HG03354 (cell line): ENCODE data around the gene HDAC7.

Source experiments
- ATAC-seq: cut with Tn5 transposase; IDR thresholded peaks from one replicate; pipeline ENCODE4 v1.9.1; 2021; ENCODE audit warnings: mild to moderate bottlenecking; ENCODE audit not compliant: unreplicated experiment, poor library complexity, severe bottlenecking

HDAC7 gene

DNA sequence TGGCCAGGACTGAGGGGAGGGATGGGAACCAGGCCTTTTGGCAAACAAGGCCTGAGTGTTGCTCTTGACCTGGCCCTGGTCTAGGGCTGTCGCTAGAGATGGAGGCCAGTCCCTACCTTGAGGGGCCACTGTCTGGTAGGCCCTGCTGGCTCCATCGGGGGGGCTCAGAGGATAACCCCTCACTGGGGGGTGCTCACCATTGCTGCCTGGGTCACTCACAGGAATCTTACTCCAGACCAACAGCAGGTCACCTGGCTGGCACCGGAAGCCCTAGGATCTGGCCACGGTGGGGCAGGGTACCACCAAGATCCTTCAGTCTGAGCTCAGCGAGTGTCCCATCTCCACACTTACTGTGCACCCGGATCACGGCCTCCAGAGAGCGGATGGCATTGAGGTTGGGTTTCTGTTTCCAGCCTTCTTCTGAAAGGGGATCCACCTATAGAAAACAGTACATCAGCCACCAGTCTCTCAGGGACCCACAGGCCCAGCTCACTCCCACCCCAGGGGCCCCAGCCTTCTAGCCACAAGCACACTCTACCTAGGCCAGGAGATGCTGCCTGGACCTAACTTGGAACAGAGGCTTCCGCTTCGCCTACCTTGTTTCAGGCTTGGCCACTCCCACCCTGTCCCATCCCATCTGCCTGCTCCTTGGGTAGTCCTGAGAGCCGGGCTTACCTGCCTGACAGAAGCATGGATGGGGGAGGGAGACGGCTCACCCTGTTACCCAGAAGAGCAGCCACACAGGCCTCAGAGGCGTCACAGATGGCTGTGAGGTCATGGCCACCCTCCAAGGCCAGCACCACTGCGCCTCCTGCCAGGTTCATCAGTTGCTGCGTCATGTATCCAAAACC lies 34.4 kb downstream of the HDAC7 start:
- ATAC-seq, result no peak

DNA sequence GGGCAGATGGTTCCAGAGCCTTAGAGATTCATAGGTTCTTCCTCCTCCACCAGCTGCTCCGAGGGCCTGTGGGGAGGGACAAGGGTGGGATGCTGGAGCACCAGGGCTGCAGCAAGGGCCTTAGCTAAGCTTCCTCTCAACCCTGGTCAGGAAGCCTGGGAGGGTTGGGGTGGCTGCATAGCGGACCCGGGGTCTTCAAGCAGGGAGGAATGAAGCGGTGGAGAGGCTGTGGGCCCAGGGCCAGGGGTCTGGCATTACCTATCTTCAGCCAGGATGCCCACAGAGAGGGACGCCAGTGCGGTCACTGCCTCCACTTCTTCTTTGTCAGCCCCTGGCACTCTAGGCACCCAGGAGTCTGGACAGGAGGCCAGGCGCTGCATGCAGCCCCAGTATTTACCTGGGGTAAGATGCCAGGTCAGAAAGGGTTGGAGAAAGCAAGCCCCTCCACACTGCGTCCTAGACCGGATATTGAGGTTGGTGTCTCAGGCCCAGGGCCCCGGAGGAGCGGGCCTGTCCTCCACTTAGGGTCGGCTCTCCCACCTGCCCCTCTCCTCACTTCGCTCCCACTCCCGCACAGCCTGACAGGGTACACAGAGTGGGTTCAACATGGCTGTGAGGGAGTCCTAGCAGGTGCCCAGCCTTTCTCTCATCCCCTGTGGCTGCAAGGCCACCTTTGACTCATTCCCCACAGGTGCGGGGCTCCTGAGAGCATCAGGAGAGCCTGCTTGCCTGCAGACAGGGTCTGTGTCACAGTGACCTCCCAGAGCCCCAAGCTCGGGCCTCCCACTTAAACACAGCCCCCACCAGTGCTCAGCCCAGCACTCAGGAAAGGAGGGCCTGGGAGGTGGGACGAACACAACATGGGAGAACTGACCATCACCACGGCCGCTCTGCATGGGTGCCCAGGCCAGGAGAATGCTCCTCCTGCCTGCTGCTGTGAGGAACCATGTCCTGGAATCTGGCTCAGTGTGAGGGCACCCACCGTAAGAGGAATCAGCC lies 35.6 kb downstream of the HDAC7 start:
- no peak for ATAC-seq

DNA sequence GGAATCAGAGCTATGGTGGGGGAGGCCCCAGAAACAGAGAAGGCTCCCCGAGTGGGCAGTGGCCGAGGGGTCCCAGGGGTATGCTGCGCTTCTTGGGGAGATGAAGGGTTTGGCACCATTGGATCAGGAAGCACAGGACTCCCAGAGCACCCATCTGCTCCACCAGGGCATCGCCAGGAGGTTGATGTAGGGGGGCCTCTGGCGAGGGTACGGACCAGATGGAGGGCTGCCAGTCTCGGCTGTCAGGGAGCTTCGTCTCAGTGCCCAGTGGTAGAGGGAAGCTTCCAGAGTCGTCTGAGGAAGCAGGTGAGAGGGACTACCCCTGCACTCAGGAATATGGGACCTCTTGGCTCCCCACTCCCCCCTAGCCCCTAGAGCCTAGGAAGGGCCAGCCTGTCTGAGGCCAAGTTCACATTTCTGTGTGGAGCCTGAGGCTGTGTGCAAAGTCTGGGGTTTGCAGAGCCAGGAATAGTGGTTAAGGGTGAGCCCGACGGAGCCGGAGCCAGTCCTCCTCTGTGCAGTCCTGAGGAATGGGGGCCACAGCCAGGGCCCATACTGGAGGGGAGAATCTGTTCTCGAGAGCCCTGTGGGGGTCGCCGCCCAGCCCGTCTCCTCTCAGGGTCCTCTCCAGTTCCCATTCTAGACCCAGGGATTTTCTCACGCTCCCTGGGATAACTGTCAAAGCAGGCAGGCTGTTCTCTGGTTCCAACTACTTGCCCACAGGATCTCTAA lies 36.5 kb downstream of the HDAC7 start:
- ATAC-seq, result no peak

DNA sequence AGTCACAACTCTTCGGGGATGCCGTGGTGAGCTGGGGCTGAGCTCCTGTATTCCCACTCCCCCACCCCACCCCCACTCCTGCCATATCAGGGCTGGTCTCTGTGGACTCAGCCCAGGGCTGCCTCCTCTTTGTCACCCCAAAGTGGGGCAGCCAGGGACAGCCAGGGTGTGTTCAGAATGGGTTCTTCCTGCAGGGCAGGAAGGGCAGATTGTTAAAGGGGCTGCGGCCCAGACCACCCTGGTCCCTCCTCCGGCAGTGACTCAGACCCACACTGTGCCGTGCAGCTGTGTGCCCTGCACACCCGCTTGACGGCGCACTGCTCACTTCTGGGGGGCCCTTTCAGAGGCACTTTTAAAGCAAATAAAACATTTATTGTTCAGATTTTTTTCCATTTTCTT lies 37.3 kb downstream of the HDAC7 start:
- ATAC-seq, result no peak

DNA sequence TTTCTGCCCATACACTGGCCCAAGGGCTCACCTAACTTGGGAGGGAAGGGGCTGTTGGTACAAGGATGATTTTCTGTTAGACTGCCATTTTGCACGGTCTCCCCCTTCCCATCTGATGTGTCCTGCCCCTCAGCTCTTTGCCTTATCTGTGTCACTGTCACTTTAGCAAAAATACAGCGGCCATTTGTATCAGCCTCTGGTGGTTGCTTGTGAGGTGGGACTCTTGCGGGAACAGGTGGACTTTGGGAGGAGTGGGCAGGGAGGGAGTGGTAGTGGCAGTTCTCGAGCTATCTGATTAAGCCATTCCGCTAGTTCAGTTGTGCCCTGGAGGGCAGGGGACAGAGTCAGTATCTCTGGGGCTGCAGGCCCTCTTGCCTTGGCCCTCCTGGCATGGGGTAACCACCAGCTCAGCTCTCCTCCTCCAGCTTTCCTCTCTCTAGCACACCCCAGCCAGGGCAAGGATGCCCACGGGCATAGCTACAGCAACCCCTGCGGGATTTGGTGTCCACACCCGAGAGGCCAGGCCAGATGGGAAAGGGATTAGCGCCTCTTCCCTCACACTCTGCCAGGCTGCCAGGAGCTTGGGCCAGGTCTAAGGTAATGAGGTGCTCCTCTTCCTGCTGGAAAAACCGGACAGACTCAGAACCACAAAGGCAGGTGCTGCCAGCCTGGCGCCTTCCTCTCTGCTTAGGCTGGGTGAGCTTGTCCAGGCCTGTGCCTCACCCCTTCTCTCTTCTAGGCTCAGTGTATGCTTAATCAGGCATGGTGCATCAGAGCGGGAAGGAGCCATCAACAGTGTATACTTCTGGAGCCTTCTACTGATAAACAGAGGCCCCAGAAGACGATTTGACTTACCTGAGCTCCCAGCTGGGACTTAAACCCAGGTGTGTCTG lies 38.0 kb downstream of the HDAC7 start:
- no peak for ATAC-seq

DNA sequence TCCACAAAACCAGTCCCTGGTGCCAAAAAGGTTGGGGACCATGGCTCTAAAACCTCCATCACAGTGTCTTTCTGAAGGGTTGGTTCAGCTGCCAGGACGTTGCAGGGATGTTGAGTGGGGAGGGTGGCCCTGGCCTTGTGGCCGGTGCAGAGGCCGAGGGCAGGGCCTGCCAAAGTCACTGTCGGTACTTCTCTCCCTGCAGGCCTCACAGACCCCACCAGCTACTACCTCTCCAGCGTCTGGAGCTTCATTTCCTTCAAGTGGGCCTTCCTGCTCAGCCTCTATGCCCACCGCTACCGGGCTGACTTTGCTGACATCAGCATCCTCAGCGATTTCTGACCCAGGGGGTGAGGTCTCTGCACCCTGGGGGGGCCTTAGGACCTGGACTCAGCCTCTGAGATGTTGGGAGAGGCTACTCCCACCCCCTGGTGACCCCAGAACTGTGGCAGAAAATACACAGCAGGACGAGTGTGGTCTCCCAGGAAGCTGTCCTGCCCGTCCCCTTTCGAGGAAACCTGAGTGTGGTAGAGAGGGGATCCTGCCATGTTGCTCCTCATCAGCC lies 39.7 kb downstream of the HDAC7 start:
- ATAC-seq, result no peak

DNA sequence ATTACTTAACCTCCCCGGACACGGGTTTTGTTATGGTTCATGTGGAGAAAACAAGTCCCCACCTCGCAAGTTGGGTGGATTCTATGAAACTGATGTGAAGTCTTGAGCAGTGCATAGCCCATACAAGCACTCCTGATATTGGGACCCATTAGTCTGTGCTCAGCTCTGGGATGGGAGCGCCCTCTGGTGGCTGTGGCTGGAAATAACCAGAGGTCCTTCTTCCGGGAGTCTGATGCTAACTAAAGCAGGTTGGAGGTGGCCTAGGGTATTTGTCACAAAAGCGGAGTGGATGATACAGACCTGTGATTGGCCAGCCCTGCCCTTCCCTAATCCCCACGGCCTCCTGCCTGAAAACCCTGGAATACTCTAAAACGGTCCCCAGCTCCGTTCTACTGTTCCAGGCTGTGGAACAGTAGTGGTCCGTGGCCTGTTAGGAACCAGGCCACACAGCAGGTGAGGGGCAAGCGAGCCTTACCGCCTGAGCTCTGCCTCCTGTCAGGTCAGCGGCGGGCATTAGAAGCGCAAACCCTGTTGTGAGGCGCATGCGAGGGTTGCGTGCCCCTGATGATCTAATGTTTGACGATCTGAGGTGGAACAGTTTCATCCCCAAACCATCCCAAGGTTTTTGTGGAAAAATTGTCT lies 40.3 kb downstream of the HDAC7 start:
- ATAC-seq, result peak; percentile 86

DNA sequence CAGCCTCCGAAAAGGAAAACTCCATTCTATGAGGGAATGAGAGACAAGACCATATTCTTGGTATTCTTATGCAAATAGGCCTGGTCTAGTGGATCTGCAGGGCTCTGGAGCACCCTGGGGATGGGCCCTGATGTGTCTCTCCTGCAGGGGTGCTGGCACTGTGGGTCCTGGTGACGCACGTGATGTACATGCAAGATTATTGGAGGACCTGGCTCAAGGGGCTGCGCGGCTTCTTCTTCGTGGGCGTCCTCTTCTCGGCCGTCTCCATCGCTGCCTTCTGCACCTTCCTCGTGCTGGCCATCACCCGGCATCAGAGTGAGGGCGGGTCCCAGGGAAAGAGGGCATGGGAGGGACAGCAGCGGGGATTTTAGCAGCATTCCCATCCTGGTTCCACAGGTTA lies 40.8 kb downstream of the HDAC7 start:
- ATAC-seq, result no peak

DNA sequence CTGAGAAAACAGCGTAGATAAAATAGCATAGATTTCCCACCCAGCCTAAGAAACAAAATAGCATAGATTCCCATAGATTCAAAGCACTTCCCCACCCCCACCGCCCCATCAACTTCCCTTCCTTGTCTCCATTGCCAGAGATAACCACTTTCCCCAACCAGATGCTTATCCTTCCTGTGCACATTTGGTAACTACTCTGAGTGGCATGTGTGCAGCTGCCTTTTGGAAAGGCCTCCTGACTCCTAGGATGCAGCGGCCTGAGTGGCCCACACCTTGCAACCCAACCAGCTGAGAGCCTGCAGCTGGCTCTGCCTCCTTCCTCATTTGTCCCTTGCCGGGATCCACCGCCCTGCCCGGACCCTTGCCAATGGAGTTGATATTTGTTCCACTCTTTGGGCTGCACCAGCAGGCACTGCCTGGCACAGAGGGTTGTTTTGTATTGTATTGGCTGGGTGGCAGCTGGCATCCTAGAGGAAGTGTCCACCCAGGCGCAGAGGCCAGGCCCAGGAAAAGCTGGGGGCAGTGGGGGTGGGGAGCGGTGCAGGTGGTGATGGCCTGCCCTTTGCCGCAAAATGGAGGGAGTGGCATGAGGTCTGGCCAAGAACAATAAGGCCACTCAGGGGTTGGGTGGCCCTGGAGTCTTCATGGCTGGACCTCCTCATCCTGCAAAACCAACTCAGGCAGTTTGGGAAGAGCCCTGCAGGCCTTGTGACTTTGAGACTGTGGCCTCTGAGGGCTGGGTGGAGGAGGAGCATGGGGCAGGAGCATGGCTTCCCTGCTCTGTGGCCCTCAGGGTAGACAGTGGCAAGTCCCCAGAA lies 41.8 kb downstream of the HDAC7 start:
- no peak for ATAC-seq

DNA sequence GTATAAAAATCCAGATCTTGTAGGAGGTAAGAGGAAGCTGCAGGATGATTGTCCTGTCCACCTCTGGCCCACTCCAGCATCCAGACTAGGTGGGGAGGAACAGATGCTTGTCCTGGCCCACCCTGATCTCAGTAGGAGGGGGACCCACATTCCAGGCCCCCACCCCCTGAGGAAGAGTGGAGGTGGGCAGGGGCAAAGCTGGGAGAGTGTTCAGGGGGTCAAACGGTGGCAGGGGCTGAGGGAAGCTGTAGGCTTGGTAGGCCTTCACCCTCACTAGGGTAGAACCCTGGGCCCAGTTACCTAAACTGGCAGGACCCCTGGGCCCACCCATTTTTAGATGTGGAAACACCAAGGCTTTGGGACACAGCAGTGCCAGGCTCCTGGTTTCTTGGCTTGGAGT lies 42.6 kb downstream of the HDAC7 start:
- ATAC-seq, result no peak

DNA sequence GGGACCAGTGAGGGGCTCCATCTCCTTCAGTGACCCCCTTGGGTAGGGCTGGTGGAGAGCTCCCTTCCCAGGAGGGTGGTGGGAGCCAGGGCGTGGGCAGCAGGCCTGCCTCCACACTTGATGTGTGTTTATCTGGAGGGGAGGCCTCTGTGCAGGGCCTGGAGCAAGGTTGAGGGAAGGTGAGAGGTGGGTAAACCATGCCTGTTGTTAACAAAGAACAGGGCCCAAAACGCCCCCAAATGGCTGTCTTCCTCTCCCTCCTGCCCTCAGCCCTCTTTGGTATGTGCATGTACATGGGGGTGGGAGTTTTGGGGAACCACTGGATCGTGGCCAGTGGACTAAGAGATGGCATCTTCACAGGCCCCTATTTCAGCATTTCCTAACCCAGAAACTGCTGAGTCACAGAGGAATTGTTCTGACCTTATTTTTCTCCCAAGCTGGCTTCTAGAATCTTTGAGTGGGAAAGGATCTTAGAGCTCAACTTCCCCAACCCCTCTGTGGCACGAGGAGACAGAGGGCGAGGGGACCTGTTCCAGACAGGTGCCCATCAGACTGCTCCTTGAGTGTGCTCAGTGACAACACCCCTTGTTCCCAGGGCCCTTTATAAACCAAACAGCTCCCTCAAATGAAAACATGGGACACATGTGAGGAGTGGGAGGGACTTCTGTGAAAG lies 43.1 kb downstream of the HDAC7 start:
- ATAC-seq, result no peak

DNA sequence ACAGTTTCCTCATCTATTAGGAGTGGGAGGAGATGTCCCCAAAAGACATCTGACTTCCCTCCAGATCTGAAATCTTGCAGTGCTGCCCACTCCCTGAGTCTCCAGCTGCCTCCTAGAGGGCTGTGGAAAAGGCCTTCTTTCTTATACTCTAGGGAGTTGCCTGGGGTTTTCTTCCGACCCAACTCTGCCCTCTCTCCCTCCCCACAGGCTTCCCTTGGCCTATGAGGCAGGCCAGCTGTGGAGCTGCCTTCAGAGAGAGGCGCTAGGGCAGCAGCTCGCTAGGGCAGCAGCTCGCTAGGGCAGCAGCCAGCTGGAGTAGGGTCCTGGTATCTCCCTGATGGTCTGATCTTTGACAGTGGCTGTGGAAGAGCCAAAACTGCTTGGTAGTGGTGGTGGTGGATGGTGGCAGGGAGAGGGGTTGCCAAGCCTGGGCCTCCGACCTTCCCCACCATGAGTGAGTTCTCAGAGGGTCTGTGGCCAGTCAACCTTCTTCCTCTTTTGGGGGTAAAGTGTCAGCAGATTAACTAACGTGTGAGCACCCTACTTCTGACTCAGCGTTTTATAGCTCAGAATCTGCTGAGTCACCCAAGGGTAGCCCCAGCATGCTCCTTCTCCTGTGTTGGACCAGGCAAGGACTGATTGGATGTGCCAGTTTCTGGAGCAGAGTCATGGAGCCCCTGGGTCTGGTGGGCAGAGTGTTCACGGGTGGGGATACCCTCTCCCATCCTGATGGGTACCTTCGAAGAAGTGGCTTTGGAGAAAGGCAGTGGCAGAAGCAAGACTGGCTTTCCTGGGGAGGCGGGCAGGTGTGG lies 44.4 kb downstream of the HDAC7 start:
- ATAC-seq, result no peak

DNA sequence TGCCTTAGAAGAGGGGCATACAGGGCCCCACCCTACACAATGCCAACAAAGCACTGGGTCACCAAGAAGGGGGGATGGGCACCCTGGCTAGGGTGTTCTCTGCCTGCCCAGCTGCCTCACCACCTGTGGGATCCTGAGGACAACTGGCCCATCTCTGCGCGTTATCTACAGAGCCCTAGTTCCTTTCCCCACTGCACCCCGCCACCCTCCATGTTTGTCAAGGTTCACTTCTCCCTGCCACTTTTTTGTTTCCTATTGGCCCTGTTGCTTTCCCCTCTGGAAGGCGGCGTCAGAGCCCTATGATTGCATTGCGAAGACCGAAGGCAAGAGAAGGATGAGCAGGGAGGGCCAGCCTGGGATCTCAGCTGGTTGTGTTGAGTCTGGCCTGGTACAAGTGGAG lies 45.0 kb downstream of the HDAC7 start:
- ATAC-seq, result no peak

DNA sequence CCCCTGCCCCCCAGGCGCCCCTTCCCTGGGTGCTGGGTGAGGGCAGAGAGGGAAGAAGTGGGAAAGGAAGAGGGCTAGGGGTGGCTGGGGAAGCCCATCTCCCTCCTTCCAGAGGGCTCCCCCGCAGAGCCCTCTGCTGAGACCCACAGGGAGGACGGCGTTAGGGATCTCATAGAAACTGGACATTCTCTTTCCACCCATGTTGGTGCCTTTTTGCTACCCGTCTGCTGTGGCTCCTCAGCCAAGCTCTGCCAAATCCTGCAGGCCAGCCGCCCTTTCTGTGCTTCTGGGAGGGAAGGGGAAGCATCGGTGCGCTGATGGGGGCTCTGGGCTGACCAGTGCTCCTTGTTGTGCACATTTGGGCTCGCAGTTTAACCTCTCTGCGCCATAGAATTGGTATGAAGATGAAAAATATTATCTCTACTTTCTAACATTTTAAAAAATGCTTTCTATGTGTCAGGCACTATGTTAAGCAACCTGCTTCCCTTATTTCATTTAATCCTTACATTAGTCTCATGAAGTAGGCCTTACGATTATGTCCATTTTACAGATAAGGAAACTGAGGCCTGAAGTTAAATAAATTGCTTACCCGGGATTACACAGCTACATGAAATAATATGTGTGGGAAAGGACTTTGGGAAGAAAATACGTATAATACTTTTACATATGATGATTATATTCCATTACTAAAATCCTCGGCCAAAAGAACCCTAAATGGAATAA lies 45.7 kb downstream of the HDAC7 start:
- ATAC-seq, result no peak

DNA sequence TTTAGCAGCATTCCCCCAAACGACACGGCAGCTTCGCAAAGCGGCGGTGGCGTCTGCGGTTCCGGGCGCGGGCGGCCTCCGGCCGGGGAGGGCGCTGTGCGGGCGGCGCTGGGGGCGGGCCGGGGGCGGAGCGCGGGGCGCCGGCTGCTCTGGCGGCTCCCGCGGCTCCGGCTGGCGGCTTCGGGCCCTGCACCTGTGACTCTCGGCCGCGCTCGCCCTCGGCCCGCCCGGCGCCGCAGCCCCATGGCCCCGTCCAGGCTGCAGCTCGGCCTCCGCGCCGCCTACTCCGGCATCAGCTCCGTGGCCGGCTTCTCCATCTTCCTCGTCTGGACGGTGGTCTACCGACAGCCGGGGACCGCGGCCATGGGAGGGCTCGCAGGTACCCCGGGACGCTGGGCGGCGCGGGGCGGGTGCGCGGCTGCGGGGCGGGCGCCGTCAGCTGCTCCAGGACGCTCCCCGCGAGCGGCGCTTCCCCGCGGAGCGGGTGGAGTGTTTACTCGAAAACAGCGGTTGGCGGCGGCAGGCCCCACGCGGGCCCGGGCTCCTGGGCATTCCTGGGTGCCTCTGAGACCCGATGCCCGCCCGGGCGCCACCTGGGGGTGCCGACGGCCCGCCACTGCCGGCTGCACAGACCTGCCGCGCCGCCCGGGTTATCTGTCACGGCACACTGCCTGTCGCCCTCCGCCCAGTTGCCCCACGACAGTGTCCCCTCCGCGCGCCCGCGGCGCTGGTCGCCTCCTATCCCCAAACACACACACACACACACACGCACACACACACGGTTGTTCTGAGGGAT lies 46.4 kb downstream of the HDAC7 start, which contains the start of gene SLC48A1:
SLC48A1 (plus strand) TSS at position 177 of the 796 bp plus-strand sequence; CDS start at position 244, 67 bp downstream.
- peak; percentile 86 for ATAC-seq
